Measurements from ENCODE around the gene SEMA3B. TPM values are rescaled to one million over a fixed set of nuclear protein-coding genes. Genes with fewer than 3 reads are reported as not detected.

Gene SEMA3B
- total RNA-seq, 2 donors from 2014 or later = 71.1 to 116 TPM

DNA sequence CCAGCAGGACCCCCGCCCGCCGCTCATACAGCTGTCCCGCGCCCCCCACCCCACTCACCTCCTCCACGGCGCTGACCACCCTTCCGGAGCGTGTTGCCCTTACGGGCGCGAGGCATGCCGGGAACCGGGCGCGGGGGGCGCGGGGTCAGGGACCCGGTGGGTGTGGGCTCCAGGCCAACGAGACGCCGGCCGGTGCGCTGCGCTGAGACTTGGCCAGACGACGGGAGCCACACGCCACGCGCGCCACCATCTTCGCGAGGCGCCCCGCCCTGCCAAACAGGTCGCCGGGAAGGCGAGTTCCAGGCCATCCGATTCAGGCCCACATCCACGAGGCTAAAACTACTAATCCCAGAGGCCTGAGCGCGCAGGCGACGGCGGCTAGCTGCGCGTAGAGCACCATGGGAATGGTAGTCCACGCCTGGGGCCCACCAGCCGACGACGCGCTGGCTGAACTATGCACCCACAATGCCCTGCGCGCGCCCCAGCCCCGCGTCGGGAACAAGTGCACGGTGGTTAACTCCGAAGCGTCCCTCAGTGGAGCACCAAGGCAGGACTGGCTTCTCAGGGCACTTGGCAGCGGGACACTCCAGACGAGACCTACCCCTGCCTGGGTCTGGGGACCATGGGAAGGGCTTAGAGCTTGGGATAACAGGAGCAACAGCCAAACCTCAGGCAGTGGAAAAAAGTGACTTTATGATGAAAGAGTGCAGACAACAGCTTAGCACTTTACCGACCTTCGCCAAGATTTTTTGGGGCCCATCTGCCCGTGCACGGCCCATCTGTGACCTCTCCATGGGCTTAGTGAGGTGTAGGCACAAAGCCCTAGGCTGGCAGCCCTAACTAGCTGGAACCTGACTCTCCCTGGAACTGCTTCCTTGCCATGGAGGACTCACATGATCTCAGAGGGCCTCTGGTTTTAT, 23.5 kb downstream of the SEMA3B start, which contains the start of gene IFRD2:
TSS of gene IFRD2 (minus strand) at position 271 of the 920 bp plus-strand sequence. CDS start at position 116, 155 bp downstream.
- no peaks in the 10 kb centered on the region for H3K9me3 ChIP-seq
- peaks cover 4 to 18% of the 10 kb centered on the region in 2 donors for H3K36me3 ChIP-seq (replicated peaks in 1 of 2; ENCODE audit: insufficient read depth in 1 of 2, low read depth in 2 of 2)
- intact Hi-C loops (cut with DNase I) = no loop called here
- H3K4me1 ChIP-seq = peaks cover 30% of the 10 kb centered on the region
- 1 to 6% methylated on average over 4 to 64 of the region's 67 CpGs for WGBS, 2 donors
- DNase-seq = peak; percentile 97 to 99 (median 98)
- H3K27me3 ChIP-seq = no peaks in the 10 kb centered on the region
- TF ChIP-seq, protein P1, sequence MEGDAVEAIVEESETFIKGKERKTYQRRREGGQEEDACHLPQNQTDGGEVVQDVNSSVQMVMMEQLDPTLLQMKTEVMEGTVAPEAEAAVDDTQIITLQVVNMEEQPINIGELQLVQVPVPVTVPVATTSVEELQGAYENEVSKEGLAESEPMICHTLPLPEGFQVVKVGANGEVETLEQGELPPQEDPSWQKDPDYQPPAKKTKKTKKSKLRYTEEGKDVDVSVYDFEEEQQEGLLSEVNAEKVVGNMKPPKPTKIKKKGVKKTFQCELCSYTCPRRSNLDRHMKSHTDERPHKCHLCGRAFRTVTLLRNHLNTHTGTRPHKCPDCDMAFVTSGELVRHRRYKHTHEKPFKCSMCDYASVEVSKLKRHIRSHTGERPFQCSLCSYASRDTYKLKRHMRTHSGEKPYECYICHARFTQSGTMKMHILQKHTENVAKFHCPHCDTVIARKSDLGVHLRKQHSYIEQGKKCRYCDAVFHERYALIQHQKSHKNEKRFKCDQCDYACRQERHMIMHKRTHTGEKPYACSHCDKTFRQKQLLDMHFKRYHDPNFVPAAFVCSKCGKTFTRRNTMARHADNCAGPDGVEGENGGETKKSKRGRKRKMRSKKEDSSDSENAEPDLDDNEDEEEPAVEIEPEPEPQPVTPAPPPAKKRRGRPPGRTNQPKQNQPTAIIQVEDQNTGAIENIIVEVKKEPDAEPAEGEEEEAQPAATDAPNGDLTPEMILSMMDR (IDR thresholded peaks at IDR 0.05) = no peak
- peak; percentile 68 to 85 (median 78) for TF ChIP-seq POLR2A (IDR thresholded peaks at IDR 0.05)
- ATAC-seq = peak; percentile 95
- H3K4me3 ChIP-seq = peak within 1 kb of the TSS; percentile 42 to 83
- H3K27ac ChIP-seq = peak within 1 kb of the TSS; percentile 92 to 99 (median 98)

DNA sequence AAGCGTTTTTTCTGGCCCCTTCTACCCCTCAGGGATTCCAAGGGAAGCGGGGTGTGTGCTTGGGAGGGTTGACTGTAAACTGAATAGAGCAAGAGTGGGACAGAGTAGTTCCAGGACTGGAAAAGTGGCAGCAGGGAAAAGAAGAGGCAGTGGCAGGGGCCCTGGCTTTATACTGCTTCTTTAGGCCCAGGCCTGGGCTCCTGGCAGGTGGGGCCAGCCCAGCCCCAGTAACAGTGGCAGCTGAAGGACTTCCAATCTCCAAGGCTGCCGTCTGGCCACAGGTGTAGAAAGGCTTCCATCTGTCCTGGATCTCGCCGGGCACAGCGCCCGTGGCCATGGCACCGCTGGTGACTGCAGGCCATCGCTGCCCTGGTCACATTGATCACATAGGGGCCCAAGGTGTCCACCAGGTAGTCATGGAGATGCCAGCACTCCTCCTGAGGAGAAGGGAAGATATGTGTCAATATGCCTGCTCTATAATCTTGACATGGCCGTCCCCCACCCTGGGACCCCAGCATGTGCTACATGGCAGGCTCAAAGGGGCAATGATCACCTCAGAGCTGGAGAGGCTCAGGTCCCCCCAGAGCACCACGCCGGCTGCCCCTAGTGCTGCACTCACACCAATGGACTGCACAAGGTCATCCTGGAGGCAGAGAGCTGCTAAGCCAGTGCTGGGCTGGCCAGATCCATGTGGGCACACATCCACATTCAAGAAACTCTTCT, 24.3 kb downstream of the SEMA3B start:
- DNase-seq = peak in 3 of 4 donors; percentile 53 to 67 (median 59)
- intact Hi-C loops (cut with DNase I) = no loop called here
- Histone ChIP-seq H3K27ac (peak overlapping the region; percentile 65 to 99 (median 94)), H3K4me1 (peaks cover 38% of the 10 kb centered on the region), H3K9me3 (no peaks in the 10 kb centered on the region), H3K36me3 (replicated peaks in 1 of 2; ENCODE audit: insufficient read depth in 1 of 2, low read depth in 2 of 2) (peaks cover 4 to 18% of the 10 kb centered on the region in 2 donors), H3K4me3 (no peak overlapping the region), H3K27me3 (no peaks in the 10 kb centered on the region)
- 30 to 41% methylated on average over 8 to 12 of the region's 12 CpGs for WGBS, 2 donors
- TF ChIP-seq, protein P1 (IDR thresholded peaks at IDR 0.05) = no peak
- TF ChIP-seq POLR2A (IDR thresholded peaks at IDR 0.05) = no peak
- no peak for ATAC-seq

DNA sequence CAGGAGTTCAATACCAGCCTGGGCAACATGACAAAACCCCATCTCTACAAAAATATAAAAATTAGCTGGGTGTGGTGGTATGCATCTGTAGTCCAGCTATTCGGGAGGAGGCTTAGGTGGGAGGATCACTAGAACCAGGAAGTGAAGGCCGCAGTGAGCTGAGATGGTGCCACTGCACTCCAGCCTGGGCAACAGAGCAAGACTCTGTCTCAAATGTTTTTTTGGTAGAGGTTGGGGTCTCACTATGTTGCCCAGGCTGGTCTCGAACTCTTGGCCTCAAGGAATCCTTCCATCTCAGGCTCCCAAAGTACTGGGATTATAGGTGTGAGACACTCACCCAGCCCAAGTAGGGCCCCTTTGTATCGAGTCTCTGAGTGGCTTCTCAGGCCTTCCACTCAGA, 25.1 kb downstream of the SEMA3B start:
- no peaks in the 10 kb centered on the region for H3K9me3 ChIP-seq
- ATAC-seq (no peak), DNase-seq (no peak)
- 84 to 88% methylated on average over 3 to 4 of the region's 4 CpGs for WGBS, 2 donors
- H3K36me3 ChIP-seq (replicated peaks in 1 of 2; ENCODE audit: insufficient read depth in 1 of 2, low read depth in 2 of 2) = peaks cover 4 to 10% of the 10 kb centered on the region in 2 donors
- TF ChIP-seq, protein P1 (IDR thresholded peaks at IDR 0.05) = no peak
- TF ChIP-seq POLR2A (IDR thresholded peaks at IDR 0.05) = no peak
- no peak overlapping the region for H3K4me3 ChIP-seq
- H3K27ac ChIP-seq = peak overlapping the region in 2 of 4 donors; percentile 92 to 99
- peaks cover 46% of the 10 kb centered on the region for H3K4me1 ChIP-seq
- intact Hi-C loops (cut with DNase I) = no loop called here
- H3K27me3 ChIP-seq = no peaks in the 10 kb centered on the region

DNA sequence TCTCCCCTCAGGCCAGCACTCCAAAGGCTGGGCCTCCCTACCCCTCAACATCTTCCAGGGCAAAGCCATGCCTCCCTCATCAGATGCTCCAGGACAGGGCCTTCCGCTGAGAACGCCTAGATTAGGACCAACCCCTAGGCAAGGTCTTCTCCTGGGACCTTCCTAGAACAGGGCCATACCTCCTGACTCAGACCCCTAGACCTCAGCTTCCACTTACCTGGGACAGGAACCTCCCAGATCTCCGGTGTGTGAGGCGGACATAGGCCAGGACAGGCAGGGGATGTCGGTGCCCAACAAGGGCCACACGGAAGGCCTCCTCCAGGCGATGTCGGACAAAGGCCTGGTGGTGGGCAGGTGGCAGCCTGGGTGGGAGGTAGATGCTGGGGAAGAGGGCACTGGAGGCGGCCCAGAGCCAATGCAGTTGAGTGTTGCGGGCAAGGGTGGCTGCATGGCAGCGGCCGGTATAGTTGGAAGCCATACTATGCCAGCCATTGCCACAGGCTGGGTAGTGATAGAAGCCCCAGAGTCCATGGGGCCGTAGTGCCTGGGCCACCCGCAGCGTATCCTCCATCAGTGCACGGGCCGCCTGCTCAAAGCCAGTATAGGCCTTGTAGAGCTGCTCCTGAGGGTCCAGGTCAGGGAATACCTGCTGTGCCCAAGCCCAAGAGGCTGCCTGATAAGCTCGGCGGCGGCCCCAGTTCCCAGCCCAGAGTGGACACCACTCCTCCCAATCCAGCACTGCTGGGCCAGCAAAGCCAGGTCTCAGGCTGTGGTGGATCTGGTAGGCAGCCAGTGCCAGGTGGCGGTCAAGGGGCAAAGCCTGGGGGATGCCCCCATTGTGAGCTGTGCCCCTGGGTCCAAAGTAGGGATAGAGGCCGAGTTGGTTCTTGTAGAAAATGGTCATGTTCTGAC, 25.8 kb downstream of the SEMA3B start:
- peaks cover 48% of the 10 kb centered on the region for H3K4me1 ChIP-seq
- ATAC-seq (no peak), DNase-seq (no peak)
- H3K4me3 ChIP-seq = no peak overlapping the region
- H3K9me3 ChIP-seq = no peaks in the 10 kb centered on the region
- no peak overlapping the region for H3K27ac ChIP-seq
- TF ChIP-seq, protein P1 (IDR thresholded peaks at IDR 0.05) = no peak
- TF ChIP-seq POLR2A (IDR thresholded peaks at IDR 0.05) = peak in 1 of 3 donors; percentile 12
- H3K36me3 ChIP-seq (replicated peaks in 1 of 2; ENCODE audit: insufficient read depth in 1 of 2, low read depth in 2 of 2) = peaks cover 0 to 4% of the 10 kb centered on the region in 2 donors
- WGBS, 2 donors = 91% methylated on average over 10 to 22 of the region's 22 CpGs
- intact Hi-C loops (cut with DNase I) = no loop called here
- H3K27me3 ChIP-seq = no peaks in the 10 kb centered on the region
